Measurements from ENCODE around the gene CASP3.

Gene CASP3

GRCh38 chr4:184649026-184649970, at the start of gene CASP3, which contains the start of gene PRIMPOL:
Gene CASP3, minus strand, starts transcription at chr4:184649447. Its CDS starts 10,994 bp downstream, at chr4:184638453.
Gene PRIMPOL, plus strand, starts transcription at chr4:184649738. Its CDS starts 7,403 bp downstream, at chr4:184657141.
- DNase-seq (ENCODE audit: low spot score) = peak; percentile 96

GRCh38 chr4:184697956-184698355, 48.7 kb upstream of the CASP3 start:
- DNase-seq (ENCODE audit: low spot score) = no peak

GRCh38 chr4:184695178-184695896, 46.1 kb upstream of the CASP3 start:
- no peak for DNase-seq (ENCODE audit: low spot score)

- no peak for DNase-seq (ENCODE audit: low spot score)
Observed at GRCh38 chr4:184694412-184694956, 45.2 kb upstream of the CASP3 start.

GRCh38 chr4:184693056-184693455, 43.8 kb upstream of the CASP3 start:
- no peak for DNase-seq (ENCODE audit: low spot score)

GRCh38 chr4:184689681-184690080, 40.4 kb upstream of the CASP3 start:
- DNase-seq (ENCODE audit: low spot score) = no peak

- peak; percentile 84 for DNase-seq (ENCODE audit: low spot score)
Observed at GRCh38 chr4:184688447-184688846, 39.2 kb upstream of the CASP3 start.

GRCh38 chr4:184688005-184688404, 38.8 kb upstream of the CASP3 start:
- DNase-seq (ENCODE audit: low spot score) = no peak

GRCh38 chr4:184684491-184685189, 35.4 kb upstream of the CASP3 start:
- peak; percentile 21 for DNase-seq (ENCODE audit: low spot score)

GRCh38 chr4:184681916-184682315, 32.7 kb upstream of the CASP3 start:
- no peak for DNase-seq (ENCODE audit: low spot score)

- DNase-seq (ENCODE audit: low spot score) = no peak
Observed at GRCh38 chr4:184680698-184681097, 31.5 kb upstream of the CASP3 start.

GRCh38 chr4:184675821-184676492, 26.7 kb upstream of the CASP3 start:
- DNase-seq (ENCODE audit: low spot score) = no peak

GRCh38 chr4:184675018-184675417, 25.8 kb upstream of the CASP3 start:
- no peak for DNase-seq (ENCODE audit: low spot score)

GRCh38 chr4:184674011-184674410, 24.8 kb upstream of the CASP3 start:
- DNase-seq (ENCODE audit: low spot score) = no peak

- DNase-seq (ENCODE audit: low spot score) = no peak
Observed at GRCh38 chr4:184672741-184673140, 23.5 kb upstream of the CASP3 start.

GRCh38 chr4:184671101-184671500, 21.9 kb upstream of the CASP3 start:
- DNase-seq (ENCODE audit: low spot score) = no peak

GRCh38 chr4:184669251-184669650, 20.0 kb upstream of the CASP3 start:
- DNase-seq (ENCODE audit: low spot score) = no peak

GRCh38 chr4:184668511-184669114, 19.4 kb upstream of the CASP3 start:
- no peak for DNase-seq (ENCODE audit: low spot score)

GRCh38 chr4:184668096-184668495, 18.8 kb upstream of the CASP3 start:
- DNase-seq (ENCODE audit: low spot score) = no peak

- no peak for DNase-seq (ENCODE audit: low spot score)
Observed at GRCh38 chr4:184666670-184667069, 17.4 kb upstream of the CASP3 start.

All from AG20443 (cell line).